ENCODE results near the gene SLC6A6. TPM values are rescaled to one million over a fixed set of nuclear protein-coding genes. Genes with fewer than 3 reads are reported as not detected.
A peak's percentile ranks its signal among the peaks of the same experiment; 100 is the strongest.

The SLC6A6 gene
- total RNA-seq, 4 donors from 2014 or later = 15.0 to 36.2 (median 23.7) TPM

GRCh38 chr3:14522129-14522691 lies 119.8 kb downstream of the SLC6A6 start:
- intact Hi-C loops (cut with DNase I) = no loop called here
- TF ChIP-seq EP300 (IDR thresholded peaks at IDR 0.05) (no peak), POLR2AphosphoS5 (IDR thresholded peaks at IDR 0.05) (peak in 1 of 2 donors; percentile 34)
- no peak for DNase-seq (ENCODE audit: extremely low spot score)
- Histone ChIP-seq H3K4me1 (peaks cover 32 to 46% (median 39%) of the 10 kb centered on the region in 4 donors), H3K4me3 (no peak overlapping the region), H3K27ac (replicated peaks in 1 of 4) (peak overlapping the region in 3 of 4 donors; percentile 11 to 46 (median 32)), H3K9me3 (no peaks in the 10 kb centered on the region), H3K27me3 (peaks cover 0 to 2% (median 0%) of the 10 kb centered on the region in 4 donors), H3K36me3 (peaks cover 0 to 5% (median 0%) of the 10 kb centered on the region in 4 donors)
- 64% methylated on average over 7 of the region's 16 CpGs for WGBS

- intact Hi-C loops (cut with DNase I) = no loop called here
- no peak for DNase-seq (ENCODE audit: extremely low spot score)
- no peak for TF ChIP-seq EP300 (IDR thresholded peaks at IDR 0.05)
- TF ChIP-seq CTCF (IDR thresholded peaks at IDR 0.05) = no peak
- TF ChIP-seq POLR2A (IDR thresholded peaks at IDR 0.05; ENCODE audit: low read depth) = no peak
- no peak for TF ChIP-seq POLR2AphosphoS5 (IDR thresholded peaks at IDR 0.05)
Observed at GRCh38 chr3:14522768-14523167, 120.4 kb downstream of the SLC6A6 start.

GRCh38 chr3:14523792-14524191 lies 121.4 kb downstream of the SLC6A6 start:
- Histone ChIP-seq H3K4me1 (peaks cover 32 to 46% (median 39%) of the 10 kb centered on the region in 4 donors), H3K27me3 (peaks cover 0 to 2% (median 0%) of the 10 kb centered on the region in 4 donors), H3K9me3 (no peaks in the 10 kb centered on the region), H3K27ac (replicated peaks in 1 of 4) (peak overlapping the region in 2 of 4 donors; percentile 32 to 40), H3K4me3 (no peak overlapping the region), H3K36me3 (no peaks in the 10 kb centered on the region)
- intact Hi-C loops (cut with DNase I) = no loop called here
- TF ChIP-seq POLR2A (IDR thresholded peaks at IDR 0.05; ENCODE audit: low read depth) (no peak), POLR2AphosphoS5 (IDR thresholded peaks at IDR 0.05) (no peak), EP300 (IDR thresholded peaks at IDR 0.05) (no peak), CTCF (IDR thresholded peaks at IDR 0.05) (no peak)
- WGBS = 87% methylated on average over 7 of the region's 7 CpGs
- DNase-seq (ENCODE audit: extremely low spot score) = no peak

More at GRCh38 chr3:14522768-14523167, 120.4 kb downstream of the SLC6A6 start:
- 95% methylated on average over 12 of the region's 12 CpGs for WGBS
- H3K36me3 ChIP-seq = peaks cover 0 to 1% (median 0%) of the 10 kb centered on the region in 4 donors
- H3K27ac ChIP-seq (replicated peaks in 1 of 4) = peak overlapping the region in 3 of 4 donors; percentile 11 to 46 (median 32)
- H3K4me1 ChIP-seq = peaks cover 32 to 46% (median 39%) of the 10 kb centered on the region in 4 donors
- peaks cover 0 to 2% (median 0%) of the 10 kb centered on the region in 4 donors for H3K27me3 ChIP-seq
- no peaks in the 10 kb centered on the region for H3K9me3 ChIP-seq
- H3K4me3 ChIP-seq = no peak overlapping the region

DNA sequence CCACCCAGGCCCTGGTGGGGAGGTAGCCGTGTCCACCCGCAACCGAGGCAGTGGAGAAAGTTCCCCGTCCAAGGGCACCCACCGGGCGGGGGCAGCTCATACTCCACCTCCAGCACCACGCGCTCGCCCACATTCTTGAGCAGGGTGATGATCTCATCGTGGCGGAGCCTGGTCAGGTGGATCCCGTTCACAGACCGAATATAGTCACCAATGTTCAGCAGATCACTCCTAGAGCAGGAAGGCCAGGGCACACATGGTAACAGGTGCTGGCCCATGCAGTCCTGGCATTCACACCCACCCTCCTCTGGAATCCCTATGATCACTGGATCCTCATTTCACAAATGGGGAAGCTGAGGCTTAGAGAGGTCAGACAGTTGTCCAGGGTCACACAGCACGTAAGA lies 121.9 kb downstream of the SLC6A6 start:
- no peak overlapping the region for H3K4me3 ChIP-seq
- TF ChIP-seq CTCF (IDR thresholded peaks at IDR 0.05) (no peak), POLR2A (IDR thresholded peaks at IDR 0.05; ENCODE audit: low read depth) (no peak), POLR2AphosphoS5 (IDR thresholded peaks at IDR 0.05) (no peak), EP300 (IDR thresholded peaks at IDR 0.05) (no peak)
- H3K36me3 ChIP-seq = no peaks in the 10 kb centered on the region
- H3K4me1 ChIP-seq = peaks cover 32 to 46% (median 39%) of the 10 kb centered on the region in 4 donors
- no peaks in the 10 kb centered on the region for H3K9me3 ChIP-seq
- no peak overlapping the region for H3K27ac ChIP-seq (replicated peaks in 1 of 4)
- intact Hi-C loops (cut with DNase I) = no loop called here
- WGBS = 95% methylated on average over 6 of the region's 14 CpGs
- peaks cover 0 to 2% (median 0%) of the 10 kb centered on the region in 4 donors for H3K27me3 ChIP-seq
- no peak for DNase-seq (ENCODE audit: extremely low spot score)

DNA sequence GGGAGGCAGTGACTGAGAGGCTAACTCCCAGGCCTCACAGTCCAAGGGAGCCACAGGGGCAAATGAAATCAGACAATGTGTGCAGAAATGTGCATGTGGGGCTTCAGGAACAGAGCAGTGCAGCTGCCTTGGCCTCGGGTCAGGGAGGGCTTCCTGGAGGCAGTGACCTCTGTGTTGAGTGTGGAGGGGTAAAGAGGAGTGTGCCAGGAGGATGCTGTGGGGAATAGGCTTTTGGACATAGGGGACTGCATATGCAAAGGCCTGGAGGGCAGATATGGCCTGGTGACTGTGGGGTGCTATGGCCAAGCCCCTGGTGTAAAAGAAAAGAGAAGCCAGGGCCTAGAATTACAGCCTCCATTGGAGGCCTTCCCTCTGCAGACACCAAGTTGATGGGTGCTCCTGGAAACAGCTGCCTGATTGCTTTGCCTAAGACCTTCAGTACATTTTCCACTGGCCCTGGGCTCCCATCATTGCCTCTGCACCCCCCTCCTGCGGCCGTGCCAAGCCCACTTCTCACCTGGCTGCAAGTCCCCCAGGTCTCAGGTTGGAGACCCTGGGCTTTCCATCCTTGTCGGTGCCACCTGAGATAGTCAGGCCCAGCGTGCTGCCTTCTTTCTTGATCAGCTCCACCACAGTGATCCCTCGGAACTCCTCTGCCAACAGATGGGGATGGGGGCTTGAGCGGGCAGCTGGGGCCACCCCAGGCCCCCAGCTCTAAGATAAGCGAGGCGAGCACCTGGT lies 122.7 kb downstream of the SLC6A6 start:
- intact Hi-C loops (cut with DNase I) = no loop called here
- Histone ChIP-seq H3K4me3 (peak overlapping the region in 3 of 4 donors; percentile 19 to 27 (median 27)), H3K9me3 (no peaks in the 10 kb centered on the region), H3K27me3 (peaks cover 0 to 2% (median 0%) of the 10 kb centered on the region in 4 donors), H3K36me3 (no peaks in the 10 kb centered on the region), H3K4me1 (peaks cover 32 to 46% (median 39%) of the 10 kb centered on the region in 4 donors), H3K27ac (replicated peaks in 1 of 4) (peak overlapping the region; percentile 50 to 64 (median 60))
- no peak for TF ChIP-seq POLR2AphosphoS5 (IDR thresholded peaks at IDR 0.05)
- TF ChIP-seq POLR2A (IDR thresholded peaks at IDR 0.05; ENCODE audit: low read depth) = no peak
- no peak for TF ChIP-seq CTCF (IDR thresholded peaks at IDR 0.05)
- TF ChIP-seq EP300 (IDR thresholded peaks at IDR 0.05) = no peak
- 77% methylated on average over 8 of the region's 9 CpGs for WGBS
- DNase-seq (ENCODE audit: extremely low spot score) = no peak
